GM21515 (cell line): ENCODE measurements around the gene APP.

Experiments used
- ATAC-seq: cut with Tn5 transposase; IDR thresholded peaks from one replicate; pipeline ENCODE4 v1.9.1; 2021; ENCODE audit not compliant: unreplicated experiment

The APP gene

GRCh38 chr21:26127918-26128317 lies 42.7 kb downstream of the APP start:
- ATAC-seq = no peak

GRCh38 chr21:26127073-26127814 lies 43.3 kb downstream of the APP start:
- no peak for ATAC-seq

GRCh38 chr21:26126168-26126553 lies 44.4 kb downstream of the APP start:
- no peak for ATAC-seq

GRCh38 chr21:26125433-26126167 lies 45.0 kb downstream of the APP start:
- no peak for ATAC-seq

GRCh38 chr21:26124896-26125295 lies 45.7 kb downstream of the APP start:
- ATAC-seq = no peak

- no peak for ATAC-seq
Measured at GRCh38 chr21:26124421-26124833, 46.1 kb downstream of the APP start.

- no peak for ATAC-seq
Measured at GRCh38 chr21:26123012-26123411, 47.6 kb downstream of the APP start.

GRCh38 chr21:26120828-26121227 lies 49.7 kb downstream of the APP start:
- no peak for ATAC-seq

GRCh38 chr21:26119906-26120305 lies 50.7 kb downstream of the APP start:
- ATAC-seq = no peak

GRCh38 chr21:26118938-26119540 lies 51.5 kb downstream of the APP start:
- ATAC-seq = no peak

GRCh38 chr21:26117972-26118367 lies 52.6 kb downstream of the APP start:
- ATAC-seq = no peak

GRCh38 chr21:26117324-26117971 lies 53.1 kb downstream of the APP start:
- no peak for ATAC-seq

GRCh38 chr21:26116456-26117011 lies 54.0 kb downstream of the APP start:
- no peak for ATAC-seq

- ATAC-seq = no peak
Measured at GRCh38 chr21:26115899-26116298, 54.7 kb downstream of the APP start.

GRCh38 chr21:26115305-26115704 lies 55.3 kb downstream of the APP start:
- ATAC-seq = no peak

GRCh38 chr21:26112975-26113374 lies 57.6 kb downstream of the APP start:
- ATAC-seq = no peak

- no peak for ATAC-seq
Measured at GRCh38 chr21:26112127-26112742, 58.3 kb downstream of the APP start.

- no peak for ATAC-seq
Measured at GRCh38 chr21:26110715-26111114, 59.9 kb downstream of the APP start.

GRCh38 chr21:26107429-26107828 lies 63.1 kb downstream of the APP start:
- no peak for ATAC-seq

- no peak for ATAC-seq
Measured at GRCh38 chr21:26106562-26106961, 64.0 kb downstream of the APP start.

GRCh38 chr21:26105819-26106218 lies 64.8 kb downstream of the APP start:
- no peak for ATAC-seq
